Hindlimb muscle (tissue), 1 donor: ENCODE results near the gene CDT1. TPM values are rescaled to one million over a fixed set of nuclear protein-coding genes. Genes with fewer than 3 reads are reported as not detected.
"Not testable (repeated sequence)": the region's sequence is repeated elsewhere in the genome, so short reads cannot be mapped to it uniquely, and the experiment has no call there.

Source experiments
- DNase-seq: peaks from one replicate; pipeline ENCODE4 v3.0.0-alpha.2; 2013
- polyA plus RNA-seq: library from polyadenylated mRNA; unstranded; fragments of 120-200 nt; gene quantifications from one replicate; pipeline ENCODE4 v1.2.1, GENCODE V29; 2013; ENCODE audit not compliant: insufficient read length

The CDT1 gene
- polyA plus RNA-seq, 1 donor, result 8.5 TPM

GRCh38 chr16:88819126-88819525 is 15.5 kb downstream of the CDT1 start:
- no peak for DNase-seq

GRCh38 chr16:88820385-88821025 is 16.9 kb downstream of the CDT1 start:
- no peak for DNase-seq

DNA sequence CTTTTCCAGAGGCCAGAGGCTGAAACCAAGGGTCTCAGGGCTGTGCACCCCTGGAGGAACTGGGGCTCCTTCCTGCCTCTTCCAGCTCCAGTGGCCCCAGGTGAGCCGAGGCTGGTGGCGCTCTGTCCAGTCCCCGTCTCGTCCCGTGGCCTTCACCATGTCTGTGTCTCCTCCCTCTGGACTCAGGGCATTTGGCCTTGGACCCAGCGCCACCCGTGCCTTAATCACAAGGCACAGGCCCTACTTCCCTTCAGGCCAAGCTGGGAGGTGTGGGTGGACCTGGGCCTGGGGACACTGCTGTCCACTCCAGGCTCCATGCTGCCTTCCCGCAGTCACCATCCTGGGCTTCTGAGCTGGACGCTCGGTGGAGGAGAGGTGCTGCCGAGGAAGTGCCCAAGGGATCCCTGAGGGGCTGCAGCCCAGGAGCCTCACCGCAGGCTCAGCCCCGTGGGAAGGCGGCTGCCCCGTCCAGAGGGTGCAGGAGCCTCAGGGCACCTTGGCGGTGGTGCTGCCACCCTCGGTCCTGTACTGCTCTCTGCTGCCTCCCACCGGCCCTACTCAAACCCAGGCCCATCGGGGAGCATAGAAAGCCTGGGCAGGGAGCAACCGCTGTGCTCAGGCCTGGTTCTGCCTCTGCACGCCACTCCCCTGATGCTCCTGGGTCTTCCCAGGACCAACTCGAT is 17.7 kb downstream of the CDT1 start:
- DNase-seq, result no peak

DNA sequence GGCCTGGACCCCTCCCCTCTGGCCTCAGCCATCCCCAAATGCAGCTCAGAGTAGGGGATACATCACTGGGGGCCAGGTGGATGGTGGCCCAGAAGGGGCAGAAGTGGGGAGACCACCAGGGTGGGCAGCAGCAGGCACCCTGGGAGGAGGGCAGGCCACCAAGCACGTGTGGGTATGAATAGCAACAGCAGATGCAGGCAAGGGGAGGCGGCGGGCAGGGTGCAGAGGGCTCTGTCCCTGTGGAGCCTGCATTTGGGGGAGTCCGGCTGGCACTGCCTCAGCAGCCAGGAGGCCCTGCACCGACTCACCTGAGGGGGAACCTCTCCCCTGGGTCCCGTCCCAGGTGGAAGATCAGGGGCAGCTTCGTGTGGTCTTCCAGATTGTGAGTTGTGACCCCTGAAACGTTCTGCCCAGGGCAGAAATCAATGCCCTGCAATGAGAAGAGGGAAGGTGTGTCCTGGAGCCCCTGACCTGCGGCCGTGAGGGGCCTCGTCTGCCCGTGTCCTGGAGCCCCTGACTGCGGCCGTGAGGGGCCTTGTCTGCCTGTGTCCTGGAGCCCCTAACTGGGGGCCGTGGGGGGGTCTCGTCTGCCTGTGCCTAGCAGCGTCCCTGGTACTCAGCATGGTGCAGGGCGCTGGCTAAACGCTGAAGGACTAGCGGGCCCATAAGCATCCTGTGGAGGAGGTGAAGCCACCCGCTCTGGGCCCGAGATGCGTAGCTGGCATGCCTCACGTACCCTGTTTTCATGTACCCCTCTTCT is 18.9 kb downstream of the CDT1 start:
- DNase-seq, result no peak

- DNase-seq, result not testable (repeated sequence)
Measured at GRCh38 chr16:88823646-88824045, 20.1 kb downstream of the CDT1 start.

GRCh38 chr16:88824256-88825077 is 20.9 kb downstream of the CDT1 start:
- no peak for DNase-seq

- DNase-seq, result no peak
Measured at GRCh38 chr16:88825146-88825545, 21.6 kb downstream of the CDT1 start.

GRCh38 chr16:88826070-88826840 is 22.7 kb downstream of the CDT1 start:
- DNase-seq, result no peak

DNA sequence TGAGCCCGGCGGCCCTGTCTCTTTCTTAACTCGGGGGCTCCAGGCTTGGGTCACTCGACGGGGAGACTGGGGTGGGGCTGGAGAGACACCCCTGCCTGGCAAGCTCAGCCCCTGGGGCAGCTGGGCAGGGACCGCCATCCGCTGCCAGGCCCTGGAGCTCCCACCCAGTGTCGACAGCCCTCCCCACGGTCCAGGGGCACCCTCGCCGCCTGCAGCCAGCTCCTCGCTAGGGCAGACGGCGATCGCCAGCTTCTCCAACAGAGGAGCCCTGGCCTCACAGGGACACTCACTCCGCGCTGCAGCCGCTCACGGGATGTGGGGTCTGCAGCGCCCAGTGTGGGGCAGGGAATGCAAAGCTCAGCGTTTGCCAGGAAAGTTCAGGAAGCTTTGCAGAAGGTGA is 24.1 kb downstream of the CDT1 start:
- DNase-seq, result no peak

DNA sequence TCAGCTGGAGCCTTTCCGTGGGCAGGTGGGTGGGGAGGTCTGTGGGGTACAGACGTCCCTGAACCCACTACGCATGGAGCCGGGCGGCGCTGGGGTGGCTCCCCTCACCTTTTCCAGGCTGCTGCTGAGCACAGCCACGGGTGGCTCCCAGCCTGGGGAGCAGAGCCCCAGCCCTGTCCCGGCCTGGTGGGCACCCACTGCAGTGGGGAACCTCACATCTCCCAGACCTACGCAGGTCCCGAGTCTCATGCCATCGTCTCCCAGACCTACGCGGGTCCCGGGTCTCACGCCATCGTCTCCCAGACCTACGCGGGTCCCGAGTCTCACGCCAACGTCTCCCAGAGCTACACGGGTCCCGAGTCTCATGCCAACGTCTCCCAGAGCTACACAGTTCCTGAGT is 25.1 kb downstream of the CDT1 start:
- DNase-seq, result no peak

DNA sequence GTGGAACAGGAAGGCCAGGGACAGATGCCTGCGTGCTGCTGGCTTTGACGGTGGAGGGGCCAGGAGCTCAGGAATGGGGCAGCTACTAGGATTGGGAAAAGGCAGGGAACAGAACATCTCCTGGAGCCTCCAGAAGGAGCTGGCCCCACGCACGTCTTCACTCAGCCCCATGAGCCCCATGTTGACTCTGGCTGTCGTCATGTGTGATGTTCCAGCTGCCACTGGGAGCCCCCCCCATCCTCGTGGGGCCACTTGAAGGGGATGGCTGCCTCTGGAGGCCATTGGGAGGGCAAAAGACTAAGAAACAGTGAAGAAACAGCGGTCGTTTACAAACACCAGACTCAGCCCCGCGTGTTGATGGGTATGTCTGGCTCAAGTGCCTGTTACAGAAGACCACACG is 26.7 kb downstream of the CDT1 start:
- DNase-seq, result no peak

GRCh38 chr16:88830783-88831182 is 27.2 kb downstream of the CDT1 start:
- DNase-seq, result no peak

GRCh38 chr16:88831838-88832237 is 28.2 kb downstream of the CDT1 start:
- DNase-seq, result no peak

DNA sequence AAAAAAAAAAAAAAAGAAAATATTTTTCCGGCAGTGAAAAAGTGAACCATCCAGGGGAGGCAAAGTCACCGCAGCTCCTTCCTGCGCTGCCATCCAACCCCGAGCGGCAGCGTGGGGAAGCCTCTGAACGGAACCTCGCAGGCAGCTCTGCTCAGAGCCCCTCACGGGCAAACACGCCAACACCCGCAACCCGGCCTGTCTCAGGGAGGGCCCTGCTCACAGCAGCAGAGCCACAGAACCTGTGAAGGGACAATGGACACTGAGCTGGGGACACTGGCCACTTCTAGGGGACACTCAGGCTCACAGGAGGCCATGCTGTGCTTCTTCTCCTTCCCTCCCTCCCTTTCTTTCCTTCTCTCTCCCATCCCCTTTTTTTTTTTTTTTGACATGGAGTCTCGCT is 29.5 kb downstream of the CDT1 start:
- DNase-seq, result no peak

DNA sequence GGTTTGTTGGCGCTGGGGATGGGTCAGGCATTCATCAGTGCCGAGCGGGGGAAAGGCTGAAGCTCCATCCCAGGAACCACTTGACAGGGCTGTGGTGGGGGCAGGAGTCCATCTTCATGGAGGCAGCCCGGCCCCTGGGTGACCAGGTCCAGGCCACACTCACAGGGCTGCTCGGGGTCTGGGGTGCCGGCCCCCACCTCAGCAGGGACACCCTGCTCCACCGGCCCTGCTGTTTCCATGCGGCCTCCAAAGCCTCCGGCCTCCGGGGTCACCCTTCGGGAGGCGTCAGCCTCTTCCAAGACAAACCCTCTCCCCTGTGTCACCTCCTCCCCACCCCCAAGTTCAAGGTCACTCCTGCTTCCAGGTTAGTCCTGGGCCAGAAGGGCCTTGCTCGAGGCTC is 31.1 kb downstream of the CDT1 start:
- DNase-seq, result no peak

DNA sequence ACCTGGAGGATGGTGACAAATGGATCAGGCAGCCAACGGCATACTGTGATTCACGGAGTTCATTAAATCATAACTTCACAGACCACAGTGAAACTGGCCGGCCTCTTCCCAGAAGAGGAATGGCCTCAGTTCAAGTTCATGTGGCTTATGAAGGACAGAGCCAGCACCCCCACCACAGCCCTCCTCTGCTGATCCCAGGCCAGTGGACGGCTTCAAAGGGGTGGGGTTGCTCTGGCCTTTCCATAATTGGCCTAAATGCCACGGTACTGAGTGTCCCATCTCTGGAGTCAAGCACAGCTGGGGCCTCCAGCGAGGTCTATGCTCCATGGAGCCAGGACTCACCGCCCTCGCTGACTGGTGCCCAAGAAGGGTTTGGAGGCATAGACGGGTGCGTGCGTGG is 31.8 kb downstream of the CDT1 start:
- no peak for DNase-seq

GRCh38 chr16:88835818-88836217 is 32.2 kb downstream of the CDT1 start:
- DNase-seq, result no peak

DNA sequence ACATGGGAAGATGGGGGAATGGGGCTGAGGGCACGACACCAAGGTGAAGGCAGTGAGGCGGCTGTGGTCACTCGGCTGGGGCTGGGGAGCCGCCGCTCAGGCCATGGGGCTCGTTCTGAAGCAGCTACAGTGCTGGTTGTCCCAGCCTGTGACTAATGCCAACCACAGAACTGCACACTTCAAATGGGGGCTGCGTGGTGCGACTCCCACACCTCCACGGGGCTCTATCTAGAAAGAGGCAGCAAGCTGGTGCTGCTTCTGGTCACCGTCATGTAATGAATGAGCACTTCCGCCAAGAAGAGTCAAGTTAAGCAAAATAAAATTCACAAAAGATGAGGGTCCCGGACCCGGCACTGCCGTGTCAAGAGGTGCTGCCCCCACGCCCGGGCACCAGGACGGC is 33.2 kb downstream of the CDT1 start:
- no peak for DNase-seq

DNA sequence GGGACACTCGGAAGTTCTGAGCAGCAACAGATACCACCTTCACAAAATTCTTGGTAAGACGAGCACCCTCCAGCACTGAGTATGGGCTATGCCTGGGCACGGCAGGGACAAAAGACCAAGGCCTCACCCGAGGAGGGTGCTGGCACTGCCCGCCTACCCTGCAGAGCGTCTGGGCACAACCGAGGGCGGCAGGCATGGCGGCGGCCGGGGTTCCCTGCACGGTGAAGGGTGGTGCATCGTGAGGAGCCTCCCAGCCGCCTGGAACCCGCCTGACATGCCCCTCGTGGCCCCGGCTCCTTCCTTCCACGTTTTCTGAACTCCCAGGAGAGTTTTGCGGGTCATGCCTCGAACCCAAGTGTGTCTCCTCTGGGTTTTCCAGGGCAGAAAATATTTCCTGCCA is 34.2 kb downstream of the CDT1 start:
- DNase-seq, result no peak

GRCh38 chr16:88838566-88838965 is 35.0 kb downstream of the CDT1 start:
- no peak for DNase-seq

GRCh38 chr16:88839026-88839529 is 35.5 kb downstream of the CDT1 start:
- DNase-seq, result no peak
